Raji (cell line): ENCODE results near the gene DDIT4.

Experiments
- POLR2A ChIP-seq: IDR thresholded peaks from 2 replicates; pipeline ENCODE4 v1.6.1; 2011; ENCODE audit warnings: low read depth, low read length, control low read depth; ENCODE audit not compliant: insufficient read depth

The DDIT4 gene

DNA sequence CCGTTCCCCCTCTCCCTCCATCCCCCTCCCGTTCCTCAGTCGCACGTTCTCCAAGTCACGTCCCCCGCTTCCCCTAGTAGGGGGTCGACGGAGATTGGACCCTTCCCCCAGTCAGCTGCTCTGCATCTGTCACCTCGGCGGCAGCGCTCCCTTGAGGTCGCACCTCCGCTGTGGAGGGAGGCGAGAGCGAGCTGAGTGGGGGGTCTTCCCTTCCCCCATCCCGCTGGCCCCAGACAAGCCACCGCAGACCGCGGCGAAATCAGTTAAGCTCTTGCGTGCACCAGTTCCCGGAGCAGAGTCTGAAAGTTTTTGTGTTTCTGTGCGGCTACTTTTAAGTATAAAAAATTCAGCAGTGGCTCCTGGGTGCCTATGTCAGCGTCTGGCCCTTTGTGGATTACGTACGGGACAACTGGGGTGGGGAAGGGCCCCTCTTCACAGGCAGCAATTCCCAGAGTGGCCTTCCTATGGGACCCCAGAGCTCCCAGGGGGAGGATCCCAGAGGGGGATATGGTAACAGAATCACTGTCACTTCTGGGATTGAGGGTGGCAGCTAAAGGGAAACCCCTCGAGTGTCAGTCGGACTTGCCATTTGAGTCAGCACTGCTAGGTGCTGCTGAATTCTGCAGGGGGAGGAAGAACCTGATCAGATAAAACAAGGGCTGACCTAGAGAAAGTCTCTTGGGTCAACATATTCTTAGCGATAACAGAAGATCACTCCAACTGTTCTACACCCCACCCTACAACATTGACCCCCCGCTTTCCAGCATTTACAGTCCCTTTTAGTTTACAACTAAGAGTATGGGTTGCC, 12.5 kb upstream of the DDIT4 start:
- TF ChIP-seq POLR2A: peak; percentile 70

DNA sequence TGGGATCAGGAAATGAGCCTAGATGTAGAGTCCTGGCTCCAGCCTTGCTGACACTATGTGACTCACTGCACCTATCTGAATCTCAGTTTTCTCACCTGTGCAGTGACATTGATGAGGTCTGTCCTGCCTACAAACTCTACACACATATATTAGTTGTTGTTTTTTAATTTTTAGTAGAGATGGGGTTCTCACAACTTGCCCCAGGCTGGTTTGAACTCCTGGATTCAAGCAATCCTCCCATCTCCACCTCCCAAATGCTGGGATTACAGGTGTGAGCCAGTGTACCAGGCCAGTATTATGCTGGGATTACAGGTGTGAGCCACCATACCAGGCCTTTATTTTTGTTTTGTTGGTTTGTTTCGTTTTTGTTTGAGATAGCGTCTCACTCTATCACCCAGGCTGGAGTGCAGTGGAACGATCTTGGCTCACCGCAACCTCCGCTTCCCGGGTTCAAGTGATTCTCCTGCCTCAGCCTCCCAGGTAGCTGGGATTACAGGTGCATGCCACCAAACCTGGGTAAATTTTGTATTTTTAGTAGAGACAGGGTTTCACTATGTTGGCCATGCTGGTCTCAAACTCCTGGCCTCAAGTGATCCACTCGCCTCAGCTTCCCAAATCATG, 11.8 kb upstream of the DDIT4 start:
- no peak for TF ChIP-seq POLR2A

DNA sequence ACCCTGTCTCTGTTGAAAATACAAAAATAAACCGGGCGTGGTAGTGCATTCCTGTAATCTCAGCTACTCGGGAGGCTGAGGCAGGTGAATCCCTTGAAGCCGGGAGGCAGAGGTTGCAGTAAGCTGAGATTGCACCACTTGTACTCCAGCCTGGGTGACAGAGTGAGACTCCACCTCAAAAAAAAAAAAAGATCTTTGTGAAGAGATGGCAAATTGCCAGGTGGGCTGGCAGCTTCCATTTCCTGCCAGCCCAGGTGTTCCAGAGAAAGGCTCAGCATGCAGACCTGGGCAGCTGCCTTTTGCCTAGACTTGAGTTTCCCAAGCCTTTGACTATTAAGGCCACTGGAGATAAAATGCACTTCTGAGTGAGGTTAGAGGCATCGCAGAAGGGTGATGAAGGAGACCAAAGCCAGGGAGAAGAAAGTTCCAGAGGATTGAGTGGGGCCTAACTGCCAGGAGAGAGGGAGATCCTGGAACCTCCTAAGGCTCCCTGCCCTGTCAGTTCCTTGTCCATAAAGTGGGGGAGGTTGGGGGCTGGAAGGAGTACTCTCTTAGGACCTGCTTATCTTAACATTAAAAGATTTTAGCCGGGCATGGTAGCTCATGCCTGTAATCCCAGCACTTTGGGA, 10.0 kb upstream of the DDIT4 start:
- no peak for TF ChIP-seq POLR2A

DNA sequence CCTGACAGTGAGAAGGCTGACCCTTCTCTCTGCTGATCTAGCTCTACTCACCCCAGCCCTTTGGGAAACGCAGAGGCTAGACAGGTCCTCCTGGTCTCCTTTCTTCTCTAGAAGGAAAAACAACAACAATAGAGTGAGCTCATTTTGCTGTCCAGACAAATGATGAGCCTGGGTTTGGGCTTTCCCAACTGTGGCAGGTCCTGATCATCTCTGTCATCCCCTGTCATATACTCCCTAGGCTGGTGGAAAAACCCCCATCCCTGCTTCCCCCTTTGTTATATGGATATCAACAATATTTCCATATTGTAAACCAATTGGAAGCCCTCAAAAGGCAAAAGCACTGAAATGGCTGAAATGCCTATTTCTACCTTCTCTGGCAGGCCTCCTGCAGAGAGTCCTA, 9.2 kb upstream of the DDIT4 start:
- no peak for TF ChIP-seq POLR2A

DNA sequence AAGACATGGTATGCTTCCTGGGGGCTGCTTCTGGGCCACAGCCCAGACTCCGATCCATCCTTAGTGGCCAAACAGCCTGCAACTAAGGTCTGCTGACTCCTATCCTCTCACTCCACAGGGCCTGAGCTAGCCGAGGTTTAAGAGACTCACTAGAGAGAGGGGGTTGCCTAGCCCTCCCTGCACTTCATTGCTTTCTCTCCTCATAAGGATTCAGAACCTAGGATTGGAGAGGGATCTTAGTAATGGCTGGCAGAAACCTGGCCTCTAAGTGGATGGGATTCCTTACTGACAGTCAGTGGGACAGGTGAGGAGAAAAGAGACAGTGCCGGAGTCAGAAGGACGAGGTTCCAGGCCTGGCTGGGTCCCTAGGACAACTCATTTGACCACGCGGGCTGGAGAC, 8.2 kb upstream of the DDIT4 start:
- TF ChIP-seq POLR2A: no peak

DNA sequence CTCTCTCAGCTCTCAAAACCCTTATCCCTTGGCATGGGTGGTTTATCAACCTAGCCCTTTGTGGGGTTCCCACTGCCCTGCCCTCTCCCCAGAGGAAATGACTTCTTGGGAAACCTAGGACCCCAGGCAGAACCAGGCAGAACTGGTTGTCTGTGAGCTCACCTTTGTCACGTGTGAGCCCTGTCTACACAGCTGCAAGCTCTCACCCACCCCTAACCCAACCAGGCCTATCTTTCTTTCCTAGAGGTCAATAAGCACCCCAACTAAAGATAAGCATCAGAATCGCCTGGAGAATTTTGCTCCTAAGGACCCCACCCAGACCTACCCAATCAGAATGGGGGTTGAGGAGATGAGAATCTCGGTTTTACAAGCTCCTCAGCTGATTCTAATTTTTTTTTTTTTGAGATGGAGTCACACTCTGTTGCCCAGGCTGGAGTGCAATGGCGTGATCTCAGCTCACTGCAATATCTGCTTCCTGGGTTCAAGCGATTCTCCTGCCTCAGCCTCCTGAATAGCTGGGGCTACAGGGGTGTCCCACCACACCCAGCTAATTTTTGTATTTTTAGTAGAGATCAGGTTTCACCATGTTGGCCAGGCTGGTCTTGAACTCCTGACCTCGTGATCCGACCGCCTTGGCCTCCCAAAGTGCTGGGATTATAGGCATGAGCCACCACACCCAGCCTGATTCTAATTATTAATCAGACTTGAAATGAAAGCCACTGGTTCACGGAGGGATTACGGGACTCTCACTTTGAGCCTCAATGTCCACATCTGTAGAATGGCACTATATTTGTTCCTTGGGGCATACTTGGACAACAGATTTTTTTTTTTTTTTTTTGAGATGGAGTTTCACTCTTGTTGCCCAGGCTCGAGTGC, 7.5 kb upstream of the DDIT4 start:
- TF ChIP-seq POLR2A: no peak

DNA sequence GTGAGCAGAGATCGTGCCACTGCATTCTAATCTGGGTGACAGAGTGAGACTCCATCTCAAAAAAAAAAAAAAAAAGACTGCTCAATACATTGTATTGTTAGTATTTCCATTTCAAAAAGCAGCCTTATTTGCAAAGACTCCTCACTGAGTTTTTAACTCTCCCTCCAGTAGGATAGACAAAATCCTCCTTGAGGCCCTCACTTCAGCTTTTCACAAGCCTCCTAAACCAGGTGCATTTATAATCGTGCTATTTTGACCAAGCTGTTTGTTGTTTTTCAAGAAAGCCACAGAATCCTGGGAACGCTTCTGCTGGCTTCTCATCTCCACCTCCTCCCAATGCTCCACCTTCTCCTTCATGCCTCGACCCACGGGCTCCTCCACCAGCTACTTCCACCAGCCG, 6.3 kb upstream of the DDIT4 start:
- TF ChIP-seq POLR2A: no peak

DNA sequence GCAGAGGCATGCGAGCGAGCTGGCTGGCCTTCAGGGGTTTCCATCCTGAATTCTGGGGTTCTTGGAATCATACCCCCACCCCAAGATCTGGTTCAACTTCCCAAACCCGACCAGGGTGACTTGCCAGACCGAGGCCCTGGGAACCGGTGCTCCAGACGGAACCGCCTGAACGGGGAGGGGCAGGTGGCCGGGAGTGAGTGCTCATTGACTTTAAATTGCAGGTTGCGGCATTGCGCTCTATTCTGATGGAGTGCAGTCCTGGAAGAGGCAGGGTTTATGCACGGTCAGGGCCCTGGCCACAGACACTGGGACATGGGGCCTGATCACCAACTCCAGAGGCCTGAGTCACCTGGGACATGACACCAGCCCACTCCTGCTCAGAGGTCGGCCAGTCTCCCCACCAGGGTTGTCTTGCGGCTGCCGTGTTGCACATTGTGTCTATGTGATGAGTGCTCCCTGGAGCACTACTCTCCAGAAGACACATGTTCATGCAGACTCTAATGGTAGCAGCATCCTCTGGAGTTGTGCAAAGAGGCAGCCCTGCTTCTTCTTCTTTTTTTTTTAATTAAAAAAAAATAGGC, 5.8 kb upstream of the DDIT4 start:
- TF ChIP-seq POLR2A: no peak

DNA sequence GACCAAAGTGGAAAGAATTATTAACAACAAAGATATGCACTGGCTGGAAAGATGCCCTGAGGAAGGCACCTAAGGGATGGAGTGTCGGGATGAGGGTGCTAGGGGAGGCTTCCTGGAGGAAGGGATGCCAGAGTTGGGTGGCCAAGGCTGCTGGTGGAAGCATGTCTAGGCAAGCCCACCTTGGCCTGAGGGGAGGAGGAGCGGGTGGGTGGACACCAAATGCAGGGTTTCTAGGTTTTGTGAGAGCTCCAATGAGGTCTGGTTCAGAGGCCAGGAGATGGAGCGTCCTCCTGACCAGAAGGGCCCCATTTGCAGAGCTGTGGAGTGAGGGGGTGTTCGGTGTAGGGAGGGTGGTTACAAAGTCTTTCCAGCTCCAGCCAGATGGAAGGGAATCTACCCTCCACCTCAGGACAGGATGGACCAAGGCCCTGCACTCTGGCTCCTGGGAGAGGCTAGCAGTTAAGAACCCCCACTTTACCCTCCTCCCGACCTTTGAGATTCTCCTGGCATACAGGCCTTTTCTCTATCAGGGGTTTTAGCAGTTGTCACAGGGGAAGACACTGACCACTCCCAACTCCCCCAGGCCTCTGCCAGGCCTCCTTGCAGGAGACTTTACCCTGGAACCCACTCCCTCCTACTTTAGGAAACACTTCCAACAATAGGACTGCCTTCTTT, 3.0 kb upstream of the DDIT4 start:
- TF ChIP-seq POLR2A: no peak

DNA sequence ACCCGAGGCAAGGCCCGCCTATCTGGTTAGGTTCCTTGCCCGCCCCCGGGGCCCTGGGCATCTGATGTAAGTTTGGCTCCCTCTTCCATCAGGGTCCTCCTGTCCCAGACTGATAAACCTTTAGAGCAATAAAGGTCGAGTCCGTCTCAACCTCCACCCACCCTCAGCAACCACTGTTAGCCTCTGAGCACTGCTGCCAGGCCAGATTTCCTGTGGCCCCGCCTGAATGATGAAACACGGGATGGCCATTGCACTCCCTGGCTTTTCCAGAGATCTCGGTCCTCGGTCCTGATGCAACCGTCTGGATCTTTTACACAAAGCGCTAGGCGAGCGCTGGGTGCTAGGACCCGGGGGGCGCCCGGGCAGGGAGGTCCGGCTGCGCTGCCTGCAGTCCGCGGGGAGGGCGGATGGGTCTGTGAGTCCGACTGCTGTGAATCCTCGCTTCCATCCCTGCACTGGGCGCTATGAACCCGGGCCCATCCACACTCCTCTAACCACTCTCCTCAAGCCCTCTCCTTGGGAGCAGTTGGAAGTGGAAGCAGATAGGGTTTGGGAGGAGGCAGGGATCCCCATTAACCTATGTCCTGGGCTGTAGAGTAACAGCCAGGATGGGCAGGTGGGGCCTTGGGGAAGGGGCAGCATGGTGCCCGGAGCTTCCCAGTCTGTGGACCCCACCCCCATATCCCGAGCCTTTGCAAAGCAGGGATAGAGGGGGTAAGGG, 875 bp upstream of the DDIT4 start:
- TF ChIP-seq POLR2A: peak; percentile 63; the same call in 1 of the 2 replicates

DNA sequence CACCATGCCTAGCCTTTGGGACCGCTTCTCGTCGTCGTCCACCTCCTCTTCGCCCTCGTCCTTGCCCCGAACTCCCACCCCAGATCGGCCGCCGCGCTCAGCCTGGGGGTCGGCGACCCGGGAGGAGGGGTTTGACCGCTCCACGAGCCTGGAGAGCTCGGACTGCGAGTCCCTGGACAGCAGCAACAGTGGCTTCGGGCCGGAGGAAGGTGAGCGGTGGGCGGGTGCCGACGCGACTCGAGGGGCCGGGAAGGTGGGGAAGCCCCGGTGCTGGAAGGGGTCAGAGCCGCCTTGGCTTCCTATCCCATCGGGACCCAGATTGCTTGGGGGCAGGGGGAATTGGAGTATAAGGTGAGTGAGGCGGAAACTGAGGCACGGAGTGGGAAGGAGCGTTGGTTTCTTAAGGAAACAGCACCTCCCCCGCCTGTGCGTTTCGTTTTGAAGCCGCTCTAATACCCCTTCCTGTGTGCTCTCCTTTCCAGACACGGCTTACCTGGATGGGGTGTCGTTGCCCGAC, 547 bp downstream of the DDIT4 start:
- no peak for TF ChIP-seq POLR2A

DNA sequence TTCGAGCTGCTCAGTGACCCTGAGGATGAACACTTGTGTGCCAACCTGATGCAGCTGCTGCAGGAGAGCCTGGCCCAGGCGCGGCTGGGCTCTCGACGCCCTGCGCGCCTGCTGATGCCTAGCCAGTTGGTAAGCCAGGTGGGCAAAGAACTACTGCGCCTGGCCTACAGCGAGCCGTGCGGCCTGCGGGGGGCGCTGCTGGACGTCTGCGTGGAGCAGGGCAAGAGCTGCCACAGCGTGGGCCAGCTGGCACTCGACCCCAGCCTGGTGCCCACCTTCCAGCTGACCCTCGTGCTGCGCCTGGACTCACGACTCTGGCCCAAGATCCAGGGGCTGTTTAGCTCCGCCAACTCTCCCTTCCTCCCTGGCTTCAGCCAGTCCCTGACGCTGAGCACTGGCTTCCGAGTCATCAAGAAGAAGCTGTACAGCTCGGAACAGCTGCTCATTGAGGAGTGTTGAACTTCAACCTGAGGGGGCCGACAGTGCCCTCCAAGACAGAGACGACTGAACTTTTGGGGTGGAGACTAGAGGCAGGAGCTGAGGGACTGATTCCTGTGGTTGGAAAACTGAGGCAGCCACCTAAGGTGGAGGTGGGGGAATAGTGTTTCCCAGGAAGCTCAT, 1.1 kb downstream of the DDIT4 start:
- peak; percentile 37 for TF ChIP-seq POLR2A
